H9 (cell line): ENCODE results near the gene SYTL5. TPM values are rescaled to one million over a fixed set of nuclear protein-coding genes. Genes with fewer than 3 reads are reported as not detected.

Experiments
- DNase-seq: peaks from one replicate; pipeline ENCODE4 v3.0.0-alpha.2; 2017
- H2AFZ ChIP-seq: one replicate; pipeline ENCODE4 v1.6.1; 2013; ENCODE audit warnings: mild to moderate bottlenecking, low read length, control low read depth, moderate library complexity
- H2AK5ac ChIP-seq: 2 replicates; pipeline ENCODE4 v1.6.1; 2013; ENCODE audit warnings: low read length, control low read depth, mixed read lengths; ENCODE audit not compliant: insufficient read length
- H2BK120ac ChIP-seq: one replicate; pipeline ENCODE4 v1.6.1; 2013; ENCODE audit warnings: low read depth, mild to moderate bottlenecking, low read length, control low read depth, inconsistent platforms; ENCODE audit not compliant: poor library complexity, severe bottlenecking
- H2BK12ac ChIP-seq: 2 replicates; pipeline ENCODE4 v1.6.1; 2013; ENCODE audit warnings: low read length, control low read depth, mixed read lengths, low read depth; ENCODE audit not compliant: insufficient read length
- H2BK15ac ChIP-seq: 2 replicates; pipeline ENCODE4 v1.6.1; 2013; ENCODE audit warnings: low read depth, low read length, control low read depth
- H2BK20ac ChIP-seq: one replicate; pipeline ENCODE4 v1.6.1; 2013; ENCODE audit warnings: low read depth, mild to moderate bottlenecking, low read length, control low read depth, inconsistent platforms; ENCODE audit not compliant: poor library complexity, severe bottlenecking
- H2BK5ac ChIP-seq: 2 replicates; pipeline ENCODE4 v1.6.1; 2013; ENCODE audit warnings: low read length, control low read depth, mixed read lengths; ENCODE audit not compliant: insufficient read length
- H3K14ac ChIP-seq: 2 replicates; pipeline ENCODE4 v1.6.1; 2013; ENCODE audit warnings: low read length, control low read depth; ENCODE audit not compliant: insufficient read depth
- H3K18ac ChIP-seq: 2 replicates; pipeline ENCODE4 v1.6.1; 2013; ENCODE audit warnings: low read depth, mild to moderate bottlenecking, mixed read lengths, low read length, control low read depth; ENCODE audit not compliant: insufficient read length
- H3K23ac ChIP-seq: 2 replicates; pipeline ENCODE4 v1.6.1; 2013; ENCODE audit warnings: low read length, control low read depth, mixed read lengths, low read depth; ENCODE audit not compliant: insufficient read length
- H3K23me2 ChIP-seq: 2 replicates; pipeline ENCODE4 v1.6.1; 2013; ENCODE audit warnings: low read depth, mild to moderate bottlenecking, mixed read lengths, low read length, control low read depth; ENCODE audit not compliant: insufficient read length, poor library complexity, severe bottlenecking
- H3K27ac ChIP-seq: 2 replicates; pipeline ENCODE4 v1.5.1; 2013; ENCODE audit warnings: low read length, control low read depth, mixed read lengths, low read depth; ENCODE audit not compliant: insufficient read length
- H3K27me3 ChIP-seq: 2 replicates; pipeline ENCODE4 v1.6.1; 2013; ENCODE audit warnings: low read length, control low read depth, inconsistent platforms; ENCODE audit not compliant: insufficient read depth
- H3K4ac ChIP-seq: 2 replicates; pipeline ENCODE4 v1.6.1; 2013; ENCODE audit warnings: low read depth, mild to moderate bottlenecking, control low read depth, inconsistent platforms, low read length, moderate library complexity
- H3K4me1 ChIP-seq: 2 replicates; pipeline ENCODE4 v1.6.1; 2013; ENCODE audit warnings: low read length, control low read depth, inconsistent platforms; ENCODE audit not compliant: insufficient read depth
- H3K4me2 ChIP-seq: 2 replicates; pipeline ENCODE4 v1.6.1; 2013; ENCODE audit warnings: low read length, control low read depth, mixed read lengths; ENCODE audit not compliant: insufficient read length, insufficient read depth
- H3K56ac ChIP-seq: 2 replicates; pipeline ENCODE4 v1.6.1; 2013; ENCODE audit warnings: low read depth, mild to moderate bottlenecking, mixed read lengths, low read length, control low read depth; ENCODE audit not compliant: insufficient read length
- H3K79me1 ChIP-seq: 2 replicates; pipeline ENCODE4 v1.6.1; 2013; ENCODE audit warnings: low read depth, mild to moderate bottlenecking, moderate library complexity, low read length, control low read depth, inconsistent platforms; ENCODE audit not compliant: insufficient read depth, poor library complexity, severe bottlenecking
- H3K79me2 ChIP-seq: 2 replicates; pipeline ENCODE4 v1.6.1; 2013; ENCODE audit warnings: low read length, control low read depth, inconsistent platforms; ENCODE audit not compliant: insufficient read depth
- H3K9ac ChIP-seq: 2 replicates; pipeline ENCODE4 v1.6.1; 2013; ENCODE audit warnings: low read length, control low read depth, mixed read lengths; ENCODE audit not compliant: insufficient read length; ENCODE audit errors: extremely low read depth
- H3K9me3 ChIP-seq: one replicate; pipeline ENCODE4 v1.6.1; 2013; ENCODE audit warnings: low read depth, low read length, inconsistent platforms; ENCODE audit not compliant: control insufficient read depth
- H3T11ph ChIP-seq: one replicate; pipeline ENCODE4 v1.6.1; 2013; ENCODE audit warnings: mild to moderate bottlenecking, low read length, control low read depth, inconsistent platforms
- H4K20me1 ChIP-seq: one replicate; pipeline ENCODE4 v1.6.1; 2013; ENCODE audit not compliant: control insufficient read depth, insufficient read length, insufficient read depth
- H4K5ac ChIP-seq: 2 replicates; pipeline ENCODE4 v1.6.1; 2013; ENCODE audit warnings: low read depth, mild to moderate bottlenecking, mixed read lengths, low read length, control low read depth; ENCODE audit not compliant: insufficient read length
- H4K8ac ChIP-seq: replicated peaks from 2 replicates; pipeline ENCODE4 v1.6.1; 2013; ENCODE audit warnings: low read length, control low read depth, mixed read lengths, low read depth; ENCODE audit not compliant: insufficient read length
- H4K91ac ChIP-seq: 2 replicates; pipeline ENCODE4 v1.6.1; 2013; ENCODE audit warnings: low read depth, mild to moderate bottlenecking, moderate library complexity, mixed read lengths, low read length, control low read depth; ENCODE audit not compliant: insufficient read length
- H3K27ac Mint-ChIP-seq, 3 experiments: 2 replicates in 2 of 3; 3 replicates in 1 of 3; pipeline ENCODE4 v1.8.0; 2020 to 2021; ENCODE audit warnings: mixed read lengths in 3 of 3, mild to moderate bottlenecking in 1 of 3, moderate library complexity in 1 of 3
- H3K27me3 Mint-ChIP-seq: 2 replicates; pipeline ENCODE4 v1.8.0; 2021; ENCODE audit warnings: low read depth, mild to moderate bottlenecking, moderate library complexity, mixed read lengths
- H3K36me3 Mint-ChIP-seq, 3 experiments: 2 replicates in 2 of 3; 3 replicates in 1 of 3; pipeline ENCODE4 v1.8.0; 2020 to 2021; ENCODE audit warnings: low read depth in 3 of 3, mixed read lengths in 3 of 3; ENCODE audit not compliant: insufficient read depth in 1 of 3
- H3K4me1 Mint-ChIP-seq, 2 experiments: 2 replicates each; pipeline ENCODE4 v1.8.0; 2020; ENCODE audit warnings: mixed read lengths in 2 of 2
- H3K4me3 Mint-ChIP-seq, 2 experiments: 2 replicates in 1 of 2; 3 replicates in 1 of 2; pipeline ENCODE4 v1.8.0; 2020 to 2021; ENCODE audit warnings: mild to moderate bottlenecking in 2 of 2, mixed read lengths in 2 of 2, moderate library complexity in 1 of 2
- H3K9me3 Mint-ChIP-seq, 2 experiments: 2 replicates in 1 of 2; 3 replicates in 1 of 2; pipeline ENCODE4 v1.8.0; 2020; ENCODE audit warnings: mild to moderate bottlenecking in 2 of 2, mixed read lengths in 2 of 2, moderate library complexity in 1 of 2
- CTCF ChIP-seq: fragments of 200-600 bp; sonication (generic); conservative IDR thresholded peaks from 3 replicates; pipeline ENCODE4 v1.8.0; 2021; ENCODE audit warnings: antibody characterized with exemption, mild to moderate bottlenecking
- WGBS: extraction: QIAGEN DNeasy Blood & Tissue Kit; methylation state at CpG from one replicate; pipeline ENCODE4 v1.1.7; 2013; ENCODE audit warnings: missing lambda C conversion rate, low lambda C conversion rate, mixed read lengths; ENCODE audit not compliant: insufficient read length; ENCODE audit errors: extremely low coverage; 5-methylcytosine and 5-hydroxymethylcytosine counted together
- total RNA-seq: library from RNA; stranded (reverse); gene quantifications from 2 replicates; pipeline ENCODE4 v1.2.1, GENCODE V29; 2021

Gene SYTL5
- total RNA-seq, 1 experiment from 2014 or later: 0.15 TPM

- H3K23me2 ChIP-seq: no peaks in the 10 kb centered on the region
- WGBS: no CpG with 5 or more reads among the region's 1 CpG
- H2BK20ac ChIP-seq: no peak overlapping the region
- H2BK15ac ChIP-seq: no peak overlapping the region
- no peak overlapping the region for H2AK5ac ChIP-seq
- no peak for TF ChIP-seq CTCF
- H2BK5ac ChIP-seq: no peak overlapping the region
- no peak overlapping the region for H3K23ac ChIP-seq
- no peak overlapping the region for H2BK120ac ChIP-seq
- H3K14ac ChIP-seq: no peak overlapping the region
- Mint-ChIP-seq H3K4me3 (no peak overlapping the region), H3K9me3 (peaks cover 49 to 53% of the 10 kb centered on the region in 2 experiments), H3K27ac (no peak overlapping the region), H3K27me3 (no peaks in the 10 kb centered on the region), H3K4me1 (peaks cover 3 to 4% of the 10 kb centered on the region in 2 experiments), H3K36me3 (no peaks in the 10 kb centered on the region; a peak in 1 of 7 replicates)
- no peak overlapping the region for H3K27ac ChIP-seq
- no peak overlapping the region for H3K18ac ChIP-seq
- no peaks in the 10 kb centered on the region for H3K9me3 ChIP-seq
- H3K79me2 ChIP-seq: no peaks in the 10 kb centered on the region
- no peak overlapping the region for H4K5ac ChIP-seq
- no peak overlapping the region for H3T11ph ChIP-seq
- no peak overlapping the region for H3K4me2 ChIP-seq
- H3K27me3 ChIP-seq: no peaks in the 10 kb centered on the region
- no peak overlapping the region for H2AFZ ChIP-seq
- H3K4me1 ChIP-seq: no peaks in the 10 kb centered on the region
- no peak overlapping the region for H3K4ac ChIP-seq
- DNase-seq: no peak
- no peak overlapping the region for H2BK12ac ChIP-seq
- no peak overlapping the region for H4K91ac ChIP-seq
- no peak overlapping the region for H3K56ac ChIP-seq
- no peaks in the 10 kb centered on the region for H4K20me1 ChIP-seq
- no peak overlapping the region for H3K9ac ChIP-seq
- no peak overlapping the region for H4K8ac ChIP-seq
- no peaks in the 10 kb centered on the region for H3K79me1 ChIP-seq
These were observed 75.6 kb downstream of the SYTL5 start for GRCh38 chrX:38081909-38082308.
